NK-92 treated with Interleukin-12 subunit alpha and Interleukin-12 subunit beta, amount 100 ng/mL, for 24 hours (cell line): Measurements from ENCODE around the gene MTMR2.

ENCODE experiments used
- DNase-seq: peaks from one replicate; lab custom pipeline; 2025; lab: John Stamatoyannopoulos, UW

MTMR2 gene

DNA sequence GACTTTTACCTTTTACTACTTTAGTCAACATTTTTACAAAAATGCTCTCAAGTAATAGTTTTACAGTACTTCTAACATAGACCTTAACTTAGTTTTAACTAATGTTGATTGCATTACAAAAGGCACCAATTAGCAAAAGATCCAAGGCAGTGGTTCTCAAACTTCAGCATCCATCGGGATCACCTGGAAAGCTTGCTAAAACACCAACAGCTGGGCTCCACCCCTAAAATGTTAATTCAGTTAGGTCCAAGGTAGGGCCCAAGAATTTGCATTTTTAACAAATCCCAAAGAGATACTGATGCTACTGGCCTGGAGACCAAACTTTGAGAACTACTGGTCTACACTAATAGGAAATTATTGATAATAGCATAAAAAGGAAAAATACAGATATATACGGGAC, 5.9 kb downstream of the MTMR2 start:
- no peak for DNase-seq

- no peak for DNase-seq
Measured at GRCh38 chr11:95917193-95918036, 6.5 kb downstream of the MTMR2 start.

DNA sequence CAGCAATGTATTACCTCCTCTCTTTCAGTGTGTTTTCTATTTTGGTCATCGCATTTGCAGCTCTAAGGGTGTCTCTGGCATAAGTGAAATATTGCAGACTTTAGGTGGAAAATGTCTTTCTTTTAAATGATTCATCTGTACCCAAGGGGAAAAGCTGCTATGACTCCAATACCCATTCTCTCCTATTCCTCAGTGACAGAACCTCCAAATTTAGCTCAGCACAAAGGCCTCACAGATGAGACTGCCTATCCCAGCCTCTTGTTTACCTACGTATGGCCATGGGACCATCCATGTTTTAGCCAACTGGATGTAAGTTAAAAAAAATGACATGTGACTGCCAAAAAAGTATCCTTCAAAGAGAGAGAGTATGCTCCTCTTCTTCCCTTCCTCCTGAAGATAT, 7.9 kb downstream of the MTMR2 start:
- DNase-seq, result no peak

DNA sequence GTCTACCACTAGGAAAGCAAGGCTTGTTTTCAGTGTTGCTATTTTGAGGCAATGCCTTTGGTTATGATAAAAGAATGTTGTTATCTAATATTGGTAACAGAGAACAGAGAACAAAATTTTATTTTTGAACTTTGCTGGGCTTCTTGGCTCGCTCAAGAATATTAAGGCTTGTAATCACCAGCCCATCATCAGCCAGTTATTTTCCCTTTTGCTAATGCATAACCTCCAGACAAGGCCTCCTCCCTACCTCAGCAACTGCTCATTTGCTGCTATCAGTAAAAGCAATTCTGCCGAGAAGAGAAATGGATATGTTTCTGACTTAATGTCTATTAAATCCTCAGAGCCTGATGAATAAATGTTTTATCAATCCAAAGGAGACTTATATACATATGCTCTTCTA, 8.9 kb downstream of the MTMR2 start:
- DNase-seq, result no peak

DNA sequence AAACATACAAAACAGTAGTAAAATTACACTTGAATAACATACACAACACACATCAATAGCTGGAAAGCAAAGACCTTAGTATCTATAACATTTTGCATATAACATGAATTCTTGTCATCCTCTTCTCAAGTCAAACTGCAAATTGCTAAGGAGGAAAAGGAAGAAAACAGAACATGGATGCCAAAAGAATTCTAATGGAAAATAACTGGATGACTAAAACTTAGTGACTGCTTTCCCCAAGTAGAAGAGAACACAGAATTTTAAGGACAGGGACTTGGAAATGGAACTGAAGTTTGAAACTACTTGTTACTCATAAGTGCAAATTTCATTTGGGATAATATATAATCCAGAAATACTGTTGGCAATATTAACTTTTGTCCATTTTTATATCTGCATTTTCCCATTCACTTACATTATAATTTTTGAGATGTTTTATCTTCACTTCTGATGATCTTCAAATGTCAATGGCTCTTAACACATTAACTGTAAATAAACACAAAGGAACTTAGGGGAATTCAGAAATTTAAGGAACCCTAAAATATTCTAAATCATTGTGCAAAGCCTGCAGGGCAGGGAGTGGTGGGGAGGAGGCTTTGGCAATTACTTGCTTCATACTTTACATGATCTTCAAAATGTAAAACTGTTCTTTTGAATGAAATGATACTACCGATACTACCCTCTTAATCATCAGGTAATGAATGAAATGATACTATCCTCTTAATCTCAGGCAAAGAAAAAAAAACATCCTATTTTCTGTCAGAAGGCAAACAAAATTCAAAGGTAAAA, 9.9 kb downstream of the MTMR2 start:
- DNase-seq, result no peak

- DNase-seq, result no peak
Measured at GRCh38 chr11:95912902-95913560, 10.9 kb downstream of the MTMR2 start.

DNA sequence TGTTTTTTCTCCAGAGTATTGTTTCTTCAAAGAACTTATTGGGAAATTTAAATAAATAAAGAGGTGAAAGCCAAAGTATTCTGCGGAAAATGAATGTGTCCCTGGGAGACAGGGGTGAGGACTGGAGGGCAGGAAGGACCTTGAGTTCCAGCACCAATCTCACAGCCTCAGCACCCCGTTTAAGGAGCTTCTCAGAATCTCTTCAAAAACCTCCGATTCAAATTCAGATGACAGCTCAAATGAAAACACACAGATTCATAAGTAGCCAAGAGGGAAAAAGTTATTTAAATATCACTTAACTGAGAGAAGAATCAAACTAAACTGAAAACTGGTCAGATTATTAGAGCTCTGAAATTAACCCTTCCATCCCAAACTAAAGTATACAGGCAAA, 12.5 kb downstream of the MTMR2 start:
- no peak for DNase-seq

DNA sequence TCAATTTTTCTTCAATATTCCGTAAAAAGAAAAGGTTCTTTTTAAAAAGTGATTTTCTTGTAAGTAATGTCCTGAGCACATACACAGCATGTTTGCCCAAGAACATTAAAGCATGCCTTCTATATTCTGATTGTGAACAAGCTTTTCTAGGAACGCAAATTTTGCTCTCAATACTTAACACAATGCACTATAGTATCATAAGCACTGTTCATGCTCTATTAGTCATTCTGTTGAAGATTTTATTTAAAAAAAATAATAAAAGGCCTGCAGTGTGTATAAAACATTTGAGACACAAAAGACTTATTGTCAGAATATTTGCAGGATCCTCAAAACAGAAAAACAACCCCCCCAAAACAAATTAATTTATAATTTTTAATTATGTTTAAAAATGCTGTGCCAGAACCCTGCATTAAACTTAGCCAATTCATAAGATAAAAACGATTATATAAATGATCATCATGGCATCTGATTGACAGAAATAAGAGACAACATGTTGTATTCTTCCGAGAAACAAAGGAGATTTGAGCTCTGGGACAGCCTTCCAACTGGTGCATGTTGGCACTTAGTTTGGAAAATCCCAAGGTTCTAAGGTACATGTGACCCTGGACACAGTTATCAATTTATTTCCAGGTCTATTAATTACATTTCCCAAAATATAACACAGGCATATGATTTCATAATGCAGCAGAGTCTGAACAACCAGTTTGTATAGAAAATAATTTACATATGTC, 13.1 kb downstream of the MTMR2 start:
- no peak for DNase-seq

GRCh38 chr11:95908826-95909225, 15.1 kb downstream of the MTMR2 start:
- no peak for DNase-seq

GRCh38 chr11:95907476-95907875, 16.4 kb downstream of the MTMR2 start:
- no peak for DNase-seq

DNA sequence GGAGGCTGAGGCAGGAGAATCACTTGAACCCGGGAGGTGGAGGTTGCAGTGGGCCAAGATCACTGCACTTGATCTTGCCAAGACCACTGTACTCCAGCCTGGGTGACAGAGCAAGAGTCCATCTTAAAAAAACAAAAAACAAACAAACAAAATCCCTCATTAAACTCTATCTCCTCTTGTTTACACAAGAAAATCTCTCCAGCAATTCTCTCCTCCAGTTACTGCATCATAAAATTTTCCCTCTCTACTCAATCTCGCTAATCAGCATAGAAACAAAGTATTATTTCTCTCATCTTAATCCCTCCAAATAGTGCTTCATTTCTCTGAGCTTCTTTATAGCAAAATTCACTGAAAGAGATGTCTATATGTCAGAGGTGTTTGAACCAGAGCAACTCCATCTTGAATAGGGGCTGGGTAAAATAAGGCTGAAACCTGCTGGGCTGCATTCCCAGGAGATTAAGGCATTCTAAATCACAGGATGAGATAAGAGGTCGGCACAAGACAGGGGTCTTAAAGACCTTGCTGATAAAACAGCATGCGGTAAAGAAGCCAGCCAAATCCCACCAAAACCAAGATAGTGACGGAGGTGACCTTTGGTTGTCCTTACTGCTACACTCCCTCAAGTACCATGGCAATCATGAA, 19.8 kb downstream of the MTMR2 start:
- no peak for DNase-seq

DNA sequence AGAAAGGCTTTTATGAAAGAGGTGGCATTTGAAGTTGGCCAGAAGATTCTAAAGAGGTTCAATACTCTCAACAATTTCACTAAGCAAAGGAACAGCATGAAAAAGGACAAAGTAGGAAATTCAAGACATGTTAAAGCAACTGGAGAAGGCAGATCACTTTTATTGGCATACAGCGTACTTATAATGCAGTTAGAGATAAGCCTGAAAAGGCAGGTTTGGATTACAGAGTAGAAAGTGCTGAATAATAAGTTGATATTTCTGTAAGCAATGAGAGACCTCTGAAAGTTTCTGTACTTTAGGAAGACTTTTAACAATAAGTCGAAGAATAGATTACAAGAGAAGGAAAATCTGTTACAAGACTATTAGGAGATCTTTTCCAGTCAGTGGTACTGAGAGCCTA, 25.1 kb downstream of the MTMR2 start:
- no peak for DNase-seq

DNA sequence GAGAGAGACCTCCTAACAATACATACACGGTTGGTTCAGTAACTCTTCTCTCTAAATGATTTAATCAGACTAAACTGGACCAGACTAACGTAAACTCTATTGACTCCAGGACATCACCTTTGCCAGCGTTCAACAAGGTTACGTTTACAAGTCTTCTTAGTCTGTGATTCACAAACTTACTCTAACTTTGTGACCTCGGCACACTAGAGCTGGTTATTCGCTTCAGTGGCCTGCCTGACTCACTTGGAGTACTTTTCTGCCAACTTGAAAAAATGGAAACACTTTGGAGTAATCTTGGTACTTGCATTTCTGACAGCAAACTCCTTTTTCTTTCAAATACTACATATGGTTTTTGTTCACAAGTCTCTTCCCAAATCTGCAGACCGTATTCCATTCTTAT, 26.2 kb downstream of the MTMR2 start:
- no peak for DNase-seq

DNA sequence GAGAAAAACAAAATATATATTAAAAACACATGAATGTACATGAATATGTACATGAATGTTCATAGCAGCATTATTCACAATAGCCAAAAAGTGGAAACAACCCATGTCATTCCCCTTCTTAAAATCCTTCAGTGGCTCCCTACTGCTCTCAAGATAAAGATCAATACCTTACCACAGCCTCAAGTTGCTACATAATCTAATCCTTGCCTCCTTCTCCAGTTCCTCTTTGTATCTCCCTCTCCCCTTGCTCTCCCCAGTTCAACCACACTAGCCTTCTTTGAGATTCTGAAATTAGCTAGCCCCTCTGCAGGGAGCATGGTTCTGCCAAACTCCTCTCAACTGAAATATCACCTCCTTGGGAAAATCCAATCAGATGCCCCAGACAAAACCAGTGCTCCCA, 28.1 kb downstream of the MTMR2 start:
- no peak for DNase-seq

DNA sequence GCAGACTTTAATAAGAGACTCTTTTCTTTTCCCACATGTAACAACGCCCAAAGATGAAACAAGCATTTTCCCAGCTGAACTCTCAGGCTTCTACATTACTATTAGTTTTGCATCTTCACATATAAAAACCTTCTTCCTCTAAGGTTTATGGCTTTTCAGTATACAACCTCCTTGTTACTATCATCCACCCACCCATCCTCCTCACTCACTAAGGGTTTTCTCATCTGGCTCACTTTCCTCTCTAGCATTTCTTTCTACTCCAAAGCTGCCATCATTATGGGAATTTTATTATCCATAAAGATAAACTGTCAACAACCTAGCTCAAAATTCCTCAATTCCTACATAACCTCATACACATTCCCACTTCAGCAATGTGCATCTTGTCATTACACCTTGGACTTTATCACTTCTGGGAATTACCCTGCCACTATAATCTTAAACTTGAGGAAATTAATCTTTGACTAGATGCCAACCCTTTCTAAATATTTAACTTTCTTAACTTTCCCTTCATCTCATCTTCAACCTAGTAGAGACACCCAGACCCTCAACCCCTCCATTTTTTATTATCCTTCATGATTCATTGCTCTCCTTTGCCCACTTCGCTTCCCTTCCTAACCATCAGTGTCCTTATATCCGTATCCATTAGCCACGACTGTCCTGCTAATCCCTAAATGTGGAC, 30.9 kb downstream of the MTMR2 start:
- no peak for DNase-seq

- DNase-seq, result no peak
Measured at GRCh38 chr11:95892492-95892891, 31.4 kb downstream of the MTMR2 start.

DNA sequence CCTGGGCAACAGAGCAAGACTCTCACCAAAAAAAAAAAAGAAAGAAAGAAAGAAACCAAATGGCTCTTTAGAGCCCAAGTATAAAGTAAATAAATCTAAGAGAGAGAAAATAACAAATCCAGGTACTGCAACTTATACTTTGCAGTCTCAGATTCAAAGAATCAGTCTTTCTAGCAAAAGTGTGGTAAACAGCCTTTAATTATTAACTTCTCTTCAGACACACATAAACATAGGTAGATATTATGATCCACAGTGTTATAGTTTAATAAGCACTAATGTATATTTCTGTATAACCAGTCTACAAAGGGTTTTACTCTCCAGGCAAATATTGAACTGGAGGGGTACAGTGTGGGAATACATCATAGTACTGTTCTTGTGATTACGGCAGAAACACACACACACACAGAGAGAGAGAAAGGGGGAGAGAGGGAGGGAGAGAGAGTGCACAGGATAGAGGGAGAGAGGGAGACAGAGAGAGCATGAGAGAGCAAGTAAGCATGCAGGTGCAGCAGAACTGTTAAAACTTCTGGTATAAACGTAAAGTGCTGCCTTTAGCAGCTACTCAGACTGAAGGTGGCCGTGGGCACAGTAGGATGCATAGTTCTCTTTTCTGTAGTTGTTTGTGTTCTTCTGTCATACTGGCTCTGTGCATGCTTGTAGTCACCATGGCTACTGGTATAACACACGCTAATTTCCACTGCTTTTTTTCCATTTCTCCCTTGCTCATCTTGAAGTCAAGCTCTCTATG, 32.3 kb downstream of the MTMR2 start:
- no peak for DNase-seq

DNA sequence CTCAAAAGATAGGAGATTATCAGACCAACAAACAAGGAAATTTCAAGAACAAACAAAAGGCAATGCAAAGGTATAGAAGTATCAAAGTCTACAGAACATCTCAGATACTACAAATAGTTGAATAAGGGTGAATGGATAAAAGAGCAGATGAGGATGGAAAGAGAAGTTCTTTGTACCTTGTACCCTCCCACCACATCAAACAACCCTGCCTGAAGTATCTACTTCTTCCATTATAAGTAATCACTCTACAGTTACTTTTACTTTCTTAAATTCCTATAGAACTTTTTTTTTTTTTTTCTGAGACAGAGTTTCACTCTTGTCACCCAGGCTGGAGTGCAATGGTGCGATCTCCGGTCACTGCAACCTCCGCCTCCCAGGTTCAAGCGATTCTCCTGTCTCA, 35.1 kb downstream of the MTMR2 start:
- DNase-seq, result no peak

GRCh38 chr11:95888439-95888838, 35.5 kb downstream of the MTMR2 start:
- no peak for DNase-seq

GRCh38 chr11:95886462-95886861, 37.4 kb downstream of the MTMR2 start:
- no peak for DNase-seq
